GM19372 (cell line): ENCODE results near the gene ROBO1.

ENCODE experiments used
- ATAC-seq: cut with Tn5 transposase; IDR thresholded peaks from one replicate; pipeline ENCODE4 v1.9.1; 2021; ENCODE audit warnings: mild to moderate bottlenecking, low read depth, moderate library complexity; ENCODE audit not compliant: unreplicated experiment

The ROBO1 gene

GRCh38 chr3:79390352-79390751, 377.4 kb downstream of the ROBO1 start:
- no peak for ATAC-seq

DNA sequence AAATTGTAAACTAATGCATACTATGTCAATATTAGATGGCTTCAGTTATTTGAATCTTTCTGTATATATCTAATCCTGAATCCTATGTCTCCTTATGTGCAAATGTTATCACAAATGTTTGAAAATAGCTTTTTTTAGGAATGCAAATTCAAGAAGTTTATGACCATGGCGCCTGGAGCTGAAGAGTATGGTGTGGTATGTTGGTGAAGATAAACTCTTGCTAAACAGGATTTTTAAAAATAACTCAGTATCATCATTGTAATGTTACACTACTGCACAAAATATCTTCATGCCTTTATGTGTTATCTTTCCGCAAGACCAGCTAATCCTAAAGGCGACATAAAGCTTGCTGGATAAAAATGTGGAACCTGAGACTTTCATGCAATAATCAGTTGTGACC, 382.6 kb downstream of the ROBO1 start:
- ATAC-seq = no peak

DNA sequence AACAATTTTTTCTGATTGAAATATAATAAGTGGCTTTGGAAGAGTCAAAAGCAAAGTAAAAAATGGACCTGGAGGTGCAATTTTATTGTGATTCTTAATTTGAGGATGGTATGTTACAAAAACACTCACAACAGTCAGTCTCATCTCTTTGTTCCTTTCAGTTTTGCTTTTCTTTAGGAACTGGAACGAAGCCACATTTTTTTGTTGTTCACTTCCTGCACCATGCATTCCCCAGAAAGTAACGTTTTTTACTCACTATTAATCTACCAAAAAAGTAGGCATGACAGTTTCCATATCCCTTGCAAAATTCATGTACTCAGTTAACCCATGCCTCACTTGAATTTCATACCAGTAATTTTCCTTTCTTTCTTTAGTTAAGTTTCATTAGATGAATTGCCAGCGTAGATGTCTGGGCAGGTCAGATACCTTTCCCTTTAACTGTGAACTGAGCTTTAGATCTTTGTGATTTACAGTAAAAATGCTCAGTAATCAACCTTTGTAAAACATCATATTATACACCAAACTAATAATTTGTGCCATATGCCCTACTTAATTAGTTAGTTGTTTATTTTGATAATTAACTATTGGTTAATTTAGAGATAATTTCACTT, 384.3 kb downstream of the ROBO1 start:
- no peak for ATAC-seq

DNA sequence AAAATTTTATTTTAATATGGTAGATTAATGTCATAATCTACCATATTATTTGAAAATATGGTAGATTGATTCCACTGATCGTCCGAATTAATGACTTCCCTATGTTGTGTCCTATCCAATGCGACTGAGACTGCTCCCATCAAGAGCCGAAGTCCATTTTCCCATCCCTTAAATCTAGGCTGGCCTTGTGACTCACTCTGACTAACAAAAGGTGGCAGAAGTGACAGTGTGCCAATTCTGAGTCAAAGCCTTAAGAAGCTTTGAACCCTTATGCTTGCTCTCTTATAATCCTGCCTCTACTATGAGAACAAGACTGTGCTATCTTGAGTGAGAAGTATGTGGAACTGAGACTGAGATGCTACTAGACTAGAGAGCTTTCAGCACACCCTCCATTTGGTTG, 387.2 kb downstream of the ROBO1 start:
- ATAC-seq = no peak

DNA sequence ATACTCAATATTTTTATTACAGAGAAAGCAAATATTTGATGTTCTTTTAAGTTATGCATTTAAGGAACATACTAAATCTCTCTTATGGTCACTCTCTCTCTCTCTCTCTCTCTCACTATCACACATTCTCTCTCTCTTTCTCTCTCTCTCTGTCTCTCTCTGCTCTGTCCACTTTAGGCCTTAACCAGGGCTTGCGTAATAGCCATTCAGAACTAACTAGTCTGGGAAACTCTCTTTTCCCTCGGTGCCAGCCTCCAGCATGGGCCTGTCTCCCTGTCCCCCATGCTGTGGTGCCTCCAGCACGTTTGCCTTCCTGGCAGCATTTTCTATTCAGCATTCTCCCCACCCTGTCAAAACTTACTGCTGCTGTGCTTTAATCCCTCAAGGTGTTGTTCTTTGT, 389.7 kb downstream of the ROBO1 start:
- ATAC-seq = no peak

DNA sequence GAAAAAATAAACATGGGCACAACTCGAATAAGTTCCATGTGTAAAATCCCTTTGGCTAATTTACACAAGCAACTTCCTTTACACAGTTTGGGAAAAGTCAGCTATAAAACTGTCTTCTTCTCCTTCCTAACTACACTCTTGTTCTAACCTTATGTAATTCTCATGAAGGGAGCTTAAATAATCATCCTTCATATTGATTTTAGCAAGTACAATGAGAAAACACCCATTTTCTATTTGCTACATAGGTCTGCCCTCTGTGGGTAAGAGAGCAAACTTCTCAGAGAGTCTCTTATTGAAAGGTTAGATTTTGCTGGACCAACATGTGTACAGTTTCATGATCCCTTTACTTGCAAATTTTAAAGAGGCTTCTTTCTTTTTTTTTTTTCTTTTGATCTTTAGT, 398.5 kb downstream of the ROBO1 start:
- ATAC-seq = no peak

GRCh38 chr3:79368403-79368802, 399.4 kb downstream of the ROBO1 start:
- ATAC-seq = no peak

DNA sequence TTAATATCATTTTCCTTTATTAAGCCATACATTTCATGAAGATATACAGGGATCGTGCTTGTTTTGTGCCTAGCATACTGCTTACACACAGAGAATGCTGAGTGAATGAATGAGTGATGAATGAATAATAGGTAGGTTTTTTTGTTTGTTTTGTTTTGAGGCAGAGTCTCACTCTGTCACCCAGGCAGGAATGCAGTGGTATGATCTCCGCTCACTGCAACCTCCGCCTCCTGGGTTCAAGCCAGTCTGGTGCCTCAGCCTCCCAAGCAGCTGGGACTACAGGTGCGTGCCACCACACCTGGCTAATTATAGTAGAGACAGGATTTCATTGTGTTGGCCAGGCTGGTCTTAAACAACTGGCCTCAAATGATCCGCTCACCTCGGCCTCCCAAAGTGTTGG, 400.0 kb downstream of the ROBO1 start:
- ATAC-seq = no peak

DNA sequence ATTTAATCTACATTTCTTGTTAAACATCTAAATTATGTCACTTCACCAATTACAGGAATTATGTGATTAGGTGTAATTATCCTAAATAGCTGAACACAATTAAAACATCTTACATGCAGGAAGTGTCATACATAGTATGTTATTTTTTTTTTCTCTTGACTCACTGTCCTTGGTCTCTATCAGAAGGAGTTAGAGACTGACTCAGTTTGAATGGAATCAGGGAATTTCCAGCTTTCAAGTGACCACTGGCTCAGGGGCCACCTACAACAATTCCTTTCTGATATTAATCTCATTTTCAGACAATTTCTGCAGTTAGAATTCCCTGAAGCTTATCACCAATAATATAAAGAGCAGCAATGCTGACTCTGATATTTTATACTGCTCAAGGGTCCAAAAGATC, 400.7 kb downstream of the ROBO1 start:
- no peak for ATAC-seq

- no peak for ATAC-seq
Measured at GRCh38 chr3:79366414-79366813, 401.4 kb downstream of the ROBO1 start.

- ATAC-seq = no peak
Measured at GRCh38 chr3:79364784-79365183, 403.0 kb downstream of the ROBO1 start.

DNA sequence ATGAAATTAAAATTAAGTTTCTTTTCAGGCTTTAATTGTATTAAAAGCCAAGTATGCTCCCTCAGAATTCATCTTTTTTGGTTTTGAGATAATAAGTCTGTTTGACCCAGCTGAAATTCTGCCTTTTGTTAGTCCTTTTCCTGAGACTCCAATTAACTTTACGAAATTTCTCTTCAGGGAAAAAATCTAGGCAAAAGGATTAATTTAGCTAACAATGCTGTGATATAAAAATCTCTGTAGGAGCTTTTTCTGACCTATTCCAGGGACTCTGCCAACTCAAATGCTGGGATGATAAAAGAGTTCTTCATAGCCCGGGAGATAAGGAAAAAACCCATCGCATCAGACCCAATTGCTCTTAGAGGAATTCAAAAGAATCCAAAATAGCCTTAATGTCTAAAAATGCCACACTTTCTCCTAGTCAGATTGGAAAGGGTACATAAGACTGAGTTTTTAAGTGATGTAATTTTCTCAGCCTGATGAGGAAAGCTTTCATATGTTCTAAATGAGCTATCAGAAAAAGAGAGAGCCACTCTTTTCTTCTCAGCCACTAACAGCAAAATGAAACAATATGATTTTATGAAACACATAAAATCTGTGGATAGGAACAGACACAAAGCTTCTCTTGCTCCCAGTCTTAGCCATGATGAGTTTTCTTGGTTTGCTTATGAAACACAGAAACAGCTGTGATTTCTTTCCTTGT, 405.1 kb downstream of the ROBO1 start:
- ATAC-seq = no peak

- peak; percentile 70 for ATAC-seq
Measured at GRCh38 chr3:79361748-79362378, 405.9 kb downstream of the ROBO1 start.

DNA sequence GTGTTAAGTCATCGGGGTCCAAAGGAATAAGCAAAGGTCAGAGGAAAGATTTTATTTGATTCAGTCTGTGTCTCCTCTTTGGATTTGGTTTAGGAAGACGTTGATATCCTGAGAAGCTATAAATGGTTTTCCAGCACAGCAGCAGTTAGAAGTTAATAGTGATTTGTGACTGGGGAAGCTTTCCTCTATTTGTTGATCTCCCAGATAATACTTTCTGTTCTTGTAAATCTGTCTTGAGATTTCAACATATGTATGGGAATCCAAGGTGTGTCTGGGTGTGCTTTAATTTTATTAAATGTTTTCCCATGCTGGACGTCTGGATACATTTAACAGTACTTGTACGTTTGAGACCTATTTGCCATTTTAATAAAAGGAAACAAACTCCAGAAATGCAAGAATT, 409.5 kb downstream of the ROBO1 start:
- no peak for ATAC-seq

DNA sequence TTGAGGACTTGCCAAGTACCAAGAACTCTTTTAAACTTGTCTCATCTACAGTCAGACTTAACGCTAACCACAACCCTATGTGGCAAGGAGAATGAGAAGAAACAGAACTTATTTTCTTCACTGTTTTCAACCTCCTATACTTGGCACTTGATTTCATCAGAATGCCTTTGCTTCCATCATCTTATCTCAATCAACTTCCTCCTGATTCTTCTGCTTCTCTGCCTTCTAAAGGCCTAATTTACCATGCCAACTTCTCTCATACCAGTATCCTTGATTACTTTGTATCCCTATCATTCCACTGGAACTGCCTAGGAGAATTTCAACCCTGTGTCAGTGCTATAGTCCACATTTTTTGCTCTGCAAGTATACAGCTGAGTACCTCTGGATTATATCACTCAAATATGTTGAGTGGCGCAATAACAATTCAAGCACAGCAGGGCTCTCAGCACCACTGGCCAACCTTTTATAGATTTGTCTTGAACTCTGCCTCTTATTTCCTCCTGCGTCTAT, 413.6 kb downstream of the ROBO1 start:
- ATAC-seq = no peak

- no peak for ATAC-seq
Measured at GRCh38 chr3:79351699-79352098, 416.1 kb downstream of the ROBO1 start.

DNA sequence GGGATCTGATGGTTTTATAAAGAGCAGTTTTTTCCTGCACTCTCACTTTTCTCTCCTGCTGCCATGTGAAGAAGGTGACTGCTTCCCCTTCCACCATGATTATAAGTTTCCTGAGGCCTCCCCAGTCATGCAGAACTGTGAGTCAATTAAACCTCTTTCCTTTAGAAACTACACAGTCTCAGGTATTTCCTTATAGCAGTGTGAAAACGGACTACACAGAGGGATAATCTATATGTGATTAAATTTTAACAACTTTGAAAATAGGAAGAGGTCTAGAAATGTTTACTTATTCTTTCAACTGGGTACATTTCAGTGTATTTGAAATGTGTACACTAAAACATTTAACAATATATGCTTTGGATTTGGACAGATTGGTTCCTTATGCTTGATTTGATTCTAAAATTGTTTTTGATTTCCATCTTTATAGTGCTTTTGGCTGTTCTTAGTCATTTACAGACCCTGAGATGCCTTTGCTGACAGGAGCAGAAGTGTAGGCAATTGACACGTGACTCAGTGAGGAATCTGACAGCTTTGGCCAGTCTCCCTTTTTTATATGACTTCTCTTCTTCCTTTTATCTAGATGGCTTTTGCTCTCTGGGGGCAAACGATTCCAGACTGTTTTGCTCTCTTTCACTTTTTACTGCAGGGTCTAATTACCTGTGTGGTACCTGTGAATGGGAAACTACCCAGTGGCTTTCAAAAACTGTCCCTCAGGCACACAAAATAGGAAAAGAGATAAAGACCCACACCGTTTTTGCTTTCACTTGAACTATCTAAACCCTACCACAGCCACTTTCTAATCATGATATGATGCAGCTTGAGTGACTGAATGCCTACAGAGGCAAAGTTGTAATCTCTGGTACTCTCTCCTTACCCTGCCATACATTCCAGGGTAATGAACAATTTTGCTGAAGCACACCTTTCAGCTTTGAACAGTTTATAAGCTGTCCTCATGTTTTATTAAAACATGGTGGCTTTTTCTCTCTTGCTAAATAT, 422.6 kb downstream of the ROBO1 start:
- no peak for ATAC-seq

GRCh38 chr3:79341961-79342360, 425.8 kb downstream of the ROBO1 start:
- ATAC-seq = no peak

GRCh38 chr3:79339846-79340245, 428.0 kb downstream of the ROBO1 start:
- no peak for ATAC-seq

DNA sequence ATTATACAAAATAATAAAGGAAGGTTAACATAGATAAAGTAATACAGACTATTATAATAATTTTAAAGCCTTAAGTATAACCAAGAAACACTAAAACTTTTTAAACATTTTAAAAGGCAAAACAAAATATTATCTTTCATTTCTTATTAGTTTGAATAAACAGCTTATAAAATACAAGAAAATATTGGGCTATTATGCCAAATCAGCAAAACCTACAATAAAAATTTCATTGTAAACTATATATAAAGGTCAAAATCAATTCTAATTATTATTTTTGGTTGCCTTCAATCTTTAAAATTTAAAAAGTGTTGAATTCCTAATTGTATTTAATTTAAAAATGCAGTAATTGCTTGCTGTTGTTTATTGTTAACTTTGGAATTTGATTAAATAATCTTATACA, 430.0 kb downstream of the ROBO1 start:
- no peak for ATAC-seq

- ATAC-seq = no peak
Measured at GRCh38 chr3:79329154-79329553, 438.6 kb downstream of the ROBO1 start.
